GM18907 (cell line): Measurements from ENCODE around the gene RRAD.

ENCODE experiments used
- ATAC-seq: cut with Tn5 transposase; IDR thresholded peaks from one replicate; pipeline ENCODE4 v1.9.1; 2021; ENCODE audit warnings: mild to moderate bottlenecking, moderate library complexity; ENCODE audit not compliant: unreplicated experiment

The RRAD gene

GRCh38 chr16:66885491-66885890 is 39.8 kb downstream of the RRAD start:
- no peak for ATAC-seq

GRCh38 chr16:66882702-66883101 is 42.6 kb downstream of the RRAD start:
- ATAC-seq, result no peak

GRCh38 chr16:66881964-66882508 is 43.3 kb downstream of the RRAD start:
- no peak for ATAC-seq

GRCh38 chr16:66881560-66881959 is 43.8 kb downstream of the RRAD start:
- ATAC-seq, result no peak

- no peak for ATAC-seq
These were observed 44.3 kb downstream of the RRAD start for GRCh38 chr16:66881014-66881417.

GRCh38 chr16:66880288-66881013 is 44.9 kb downstream of the RRAD start, which contains the start of gene PDP2:
TSS of gene PDP2 (plus strand) at chr16:66880515. CDS start at chr16:66884285, 3,770 bp downstream.
- peak; percentile 97 for ATAC-seq

GRCh38 chr16:66878067-66878466 is 47.3 kb downstream of the RRAD start:
- ATAC-seq, result no peak

- no peak for ATAC-seq
These were observed 51.1 kb downstream of the RRAD start for GRCh38 chr16:66874079-66874775.

- ATAC-seq, result no peak
These were observed 51.7 kb downstream of the RRAD start for GRCh38 chr16:66873685-66874055.

GRCh38 chr16:66872943-66873684 is 52.2 kb downstream of the RRAD start:
- peak; percentile 87 for ATAC-seq

- no peak for ATAC-seq
These were observed 52.8 kb downstream of the RRAD start for GRCh38 chr16:66872559-66872942.

- ATAC-seq, result no peak
These were observed 53.5 kb downstream of the RRAD start for GRCh38 chr16:66871840-66872239.
